Neural progenitor cell (in vitro differentiated cells): ENCODE measurements around the gene ESPN.

Experiments used
- EZH2phosphoT487 ChIP-seq: fragments of 200-600 bp; sonication (generic); IDR thresholded peaks from 2 replicates; pipeline ENCODE4 v1.6.1; 2017; ENCODE audit warnings: antibody characterized with exemption
- TF ChIP-seq, protein P1 (sequence below): fragments of 200-600 bp; sonication (generic); IDR thresholded peaks from 2 replicates; pipeline ENCODE4 v1.5.1; 2017; ENCODE audit warnings: antibody characterized with exemption, mild to moderate bottlenecking

DNA sequence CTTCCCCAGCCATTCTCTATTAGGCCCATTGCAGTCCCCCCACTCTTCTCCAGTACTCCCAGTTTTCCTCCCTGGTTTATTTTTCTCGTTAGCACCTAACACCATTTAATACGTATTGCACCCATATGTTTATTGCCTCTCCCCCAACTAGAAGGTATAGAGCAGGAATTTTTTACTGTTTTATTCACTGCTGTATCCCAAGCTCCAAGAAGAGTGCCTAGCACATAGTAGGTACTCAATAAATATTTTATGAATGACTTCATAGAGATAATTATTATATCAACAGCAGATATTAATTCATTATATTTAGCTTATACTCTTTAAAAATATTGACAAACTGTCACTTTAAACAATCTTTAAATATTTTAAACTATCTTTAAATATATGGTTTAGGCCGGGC lies 25.3 kb upstream of the ESPN start:
- TF ChIP-seq, protein P1, sequence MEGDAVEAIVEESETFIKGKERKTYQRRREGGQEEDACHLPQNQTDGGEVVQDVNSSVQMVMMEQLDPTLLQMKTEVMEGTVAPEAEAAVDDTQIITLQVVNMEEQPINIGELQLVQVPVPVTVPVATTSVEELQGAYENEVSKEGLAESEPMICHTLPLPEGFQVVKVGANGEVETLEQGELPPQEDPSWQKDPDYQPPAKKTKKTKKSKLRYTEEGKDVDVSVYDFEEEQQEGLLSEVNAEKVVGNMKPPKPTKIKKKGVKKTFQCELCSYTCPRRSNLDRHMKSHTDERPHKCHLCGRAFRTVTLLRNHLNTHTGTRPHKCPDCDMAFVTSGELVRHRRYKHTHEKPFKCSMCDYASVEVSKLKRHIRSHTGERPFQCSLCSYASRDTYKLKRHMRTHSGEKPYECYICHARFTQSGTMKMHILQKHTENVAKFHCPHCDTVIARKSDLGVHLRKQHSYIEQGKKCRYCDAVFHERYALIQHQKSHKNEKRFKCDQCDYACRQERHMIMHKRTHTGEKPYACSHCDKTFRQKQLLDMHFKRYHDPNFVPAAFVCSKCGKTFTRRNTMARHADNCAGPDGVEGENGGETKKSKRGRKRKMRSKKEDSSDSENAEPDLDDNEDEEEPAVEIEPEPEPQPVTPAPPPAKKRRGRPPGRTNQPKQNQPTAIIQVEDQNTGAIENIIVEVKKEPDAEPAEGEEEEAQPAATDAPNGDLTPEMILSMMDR = no peak
- no peak for TF ChIP-seq EZH2phosphoT487
